Measurements from ENCODE around the gene MTHFS.

- TF ChIP-seq ZNF274 (IDR thresholded peaks at IDR 0.05; ENCODE audit: low read depth, low read length) (no peak), YY1 (IDR thresholded peaks at IDR 0.05; ENCODE audit: insufficient read depth, insufficient read length) (no peak)
Measured at GRCh38 chr15:79922512-79923078, 25.8 kb upstream of the MTHFS start.
